Fibroblast of lung (primary cell): ENCODE data around the gene OR5M10. TPM values are rescaled to one million over a fixed set of nuclear protein-coding genes. Genes with fewer than 3 reads are reported as not detected.
"Not testable (repeated sequence)": the region's sequence is repeated elsewhere in the genome, so short reads cannot be mapped to it uniquely, and the experiment has no call there.

Experiments
- DNase-seq, 2 donors: peaks; one replicate each; pipeline versions ENCODE4 v3.0.0 to v3.0.0-alpha.2; 2010; ENCODE audit warnings: low read depth in 2 of 2
- H2AFZ ChIP-seq: 2 replicates; pipeline ENCODE4 v1.5.1; 2012; ENCODE audit warnings: low read length, control low read depth, inconsistent platforms
- H3K27ac ChIP-seq: 2 replicates; pipeline ENCODE4 v1.5.1; 2011; ENCODE audit warnings: low read length, control low read depth; ENCODE audit not compliant: insufficient read depth
- H3K27me3 ChIP-seq: 2 replicates; pipeline ENCODE4 v1.5.1; 2011; ENCODE audit warnings: mild to moderate bottlenecking, low read length; ENCODE audit not compliant: control insufficient read depth, insufficient read depth
- H3K36me3 ChIP-seq: 2 replicates; pipeline ENCODE4 v1.5.1; 2011; ENCODE audit warnings: low read length; ENCODE audit not compliant: control insufficient read depth, insufficient read depth
- H3K4me1 ChIP-seq: 2 replicates; pipeline ENCODE4 v1.5.1; 2011; ENCODE audit warnings: low read length; ENCODE audit not compliant: control insufficient read depth, insufficient read depth; ENCODE audit errors: extremely low read depth
- H3K4me2 ChIP-seq: 2 replicates; pipeline ENCODE4 v1.5.1; 2011; ENCODE audit warnings: low read length, control low read depth; ENCODE audit not compliant: insufficient read depth; ENCODE audit errors: extremely low read depth
- H3K4me3 ChIP-seq, 4 experiments: fragments of 200-600 bp in 1 of 4; sonication (generic) in 1 of 4; replicated peaks in 1 of 4; 2 replicates each; pipeline ENCODE4 v1.5.1; 2011 to 2016; ENCODE audit warnings: low read length in 4 of 4, low read depth in 3 of 4, mild to moderate bottlenecking in 3 of 4, control low read depth in 2 of 4, inconsistent platforms in 1 of 4, mixed read lengths in 1 of 4; ENCODE audit not compliant: insufficient read depth in 1 of 4; ENCODE audit errors: control extremely low read depth in 1 of 4
- H3K79me2 ChIP-seq: 2 replicates; pipeline ENCODE4 v1.5.1; 2012; ENCODE audit warnings: mild to moderate bottlenecking, low read length, inconsistent platforms; ENCODE audit not compliant: control insufficient read depth, insufficient read depth
- H3K9ac ChIP-seq: 2 replicates; pipeline ENCODE4 v1.5.1; 2011; ENCODE audit warnings: mild to moderate bottlenecking, low read length, control low read depth; ENCODE audit not compliant: insufficient read depth
- H3K9me3 ChIP-seq: 2 replicates; pipeline ENCODE4 v1.5.1; 2012; ENCODE audit warnings: low read depth, low read length; ENCODE audit not compliant: control insufficient read depth, insufficient read depth
- H4K20me1 ChIP-seq: 2 replicates; pipeline ENCODE4 v1.5.1; 2011; ENCODE audit warnings: low read length; ENCODE audit not compliant: control insufficient read depth, insufficient read depth; ENCODE audit errors: extremely low read depth
- CTCF ChIP-seq, 2 donors: IDR thresholded peaks in 1 of 2; conservative IDR thresholded peaks in 1 of 2; 1 replicate in 1 of 2; 2 replicates in 1 of 2; pipeline ENCODE4 v1.5.1; 2011 to 2012; ENCODE audit warnings: low read length in 2 of 2, control low read depth in 1 of 2, inconsistent platforms in 1 of 2, low read depth in 1 of 2, mild to moderate bottlenecking in 1 of 2
- EZH2 ChIP-seq: IDR thresholded peaks from 2 replicates; pipeline ENCODE4 v1.5.1; 2012; ENCODE audit warnings: low read length, control low read depth, mild to moderate bottlenecking; ENCODE audit errors: missing control alignments
- polyA plus RNA-seq, 2 donors: library from polyadenylated mRNA; depleted of rRNA in 1 of 2; stranded (reverse) in 1 of 2; unstranded in 1 of 2; fragments of >200 nt; gene quantifications; 2 replicates each; pipeline ENCODE4 v1.2.1, GENCODE V29; 2011 to 2012; ENCODE audit warnings: missing spikeins in 1 of 2
- total RNA-seq: library from RNA; depleted of rRNA; stranded (reverse); fragments of >200 nt; gene quantifications from 2 replicates; pipeline ENCODE4 v1.2.1, GENCODE V29; 2014

Gene OR5M10
- total and polyA plus RNA-seq, 2 donors (not counting 1 experiment from before 2014, with no cell fraction given), result not detected

- H3K36me3 ChIP-seq, result no peaks in the 10 kb centered on the region
- H3K9ac ChIP-seq, result no peak overlapping the region
- no peaks in the 10 kb centered on the region for H3K79me2 ChIP-seq
- H3K9me3 ChIP-seq, result no peaks in the 10 kb centered on the region
- no peak for DNase-seq
- H3K27me3 ChIP-seq, result no peaks in the 10 kb centered on the region
- H3K4me2 ChIP-seq, result no peak overlapping the region
- H3K4me1 ChIP-seq, result no peaks in the 10 kb centered on the region
- no peak overlapping the region for H2AFZ ChIP-seq
- TF ChIP-seq EZH2, result no peak
- no peak for TF ChIP-seq CTCF (conservative IDR thresholded peaks at IDR 0.05 in 1 of 2, IDR thresholded peaks at IDR 0.05 in 1 of 2; ENCODE audit: low read depth in 1 of 2, low read length in 2 of 2)
- H4K20me1 ChIP-seq, result no peaks in the 10 kb centered on the region
- no peak overlapping the region for H3K4me3 ChIP-seq
- no peak overlapping the region for H3K27ac ChIP-seq
Observed at GRCh38 chr11:56611174-56611573, 33.7 kb upstream of the OR5M10 start.

- H3K9me3 ChIP-seq, DNase-seq, H3K27me3 ChIP-seq, H3K9ac ChIP-seq, H3K36me3 ChIP-seq, H3K27ac ChIP-seq, H2AFZ ChIP-seq, H3K79me2 ChIP-seq, H3K4me2 ChIP-seq, H4K20me1 ChIP-seq, H3K4me1 ChIP-seq, H3K4me3 ChIP-seq: not testable (repeated sequence)
Observed at GRCh38 chr11:56592088-56592717, 14.7 kb upstream of the OR5M10 start.

GRCh38 chr11:56558574-56558973 lies 18.9 kb downstream of the OR5M10 start:
- H3K9ac ChIP-seq, result no peak overlapping the region
- no peak overlapping the region for H2AFZ ChIP-seq
- no peaks in the 10 kb centered on the region for H3K36me3 ChIP-seq
- H3K27me3 ChIP-seq, result no peaks in the 10 kb centered on the region
- H3K4me2 ChIP-seq, result no peak overlapping the region
- H3K9me3 ChIP-seq, result no peaks in the 10 kb centered on the region
- TF ChIP-seq CTCF (conservative IDR thresholded peaks at IDR 0.05 in 1 of 2, IDR thresholded peaks at IDR 0.05 in 1 of 2; ENCODE audit: low read depth in 1 of 2, low read length in 2 of 2) (no peak), EZH2 (no peak)
- H3K79me2 ChIP-seq, result no peaks in the 10 kb centered on the region
- no peak overlapping the region for H3K4me3 ChIP-seq
- DNase-seq, result no peak
- no peak overlapping the region for H3K27ac ChIP-seq
- no peaks in the 10 kb centered on the region for H3K4me1 ChIP-seq
- H4K20me1 ChIP-seq, result no peaks in the 10 kb centered on the region

- not testable (repeated sequence) for H4K20me1 ChIP-seq, H3K79me2 ChIP-seq, DNase-seq, H3K9ac ChIP-seq, H3K4me2 ChIP-seq, H2AFZ ChIP-seq, H3K36me3 ChIP-seq, H3K27me3 ChIP-seq, H3K4me1 ChIP-seq, H3K27ac ChIP-seq, H3K4me3 ChIP-seq, H3K9me3 ChIP-seq
Observed at GRCh38 chr11:56554691-56555090, 22.8 kb downstream of the OR5M10 start.
